ENCODE results near the gene CHML.
A peak's percentile ranks its signal among the peaks of the same experiment; 100 is the strongest.

Gene CHML

DNA sequence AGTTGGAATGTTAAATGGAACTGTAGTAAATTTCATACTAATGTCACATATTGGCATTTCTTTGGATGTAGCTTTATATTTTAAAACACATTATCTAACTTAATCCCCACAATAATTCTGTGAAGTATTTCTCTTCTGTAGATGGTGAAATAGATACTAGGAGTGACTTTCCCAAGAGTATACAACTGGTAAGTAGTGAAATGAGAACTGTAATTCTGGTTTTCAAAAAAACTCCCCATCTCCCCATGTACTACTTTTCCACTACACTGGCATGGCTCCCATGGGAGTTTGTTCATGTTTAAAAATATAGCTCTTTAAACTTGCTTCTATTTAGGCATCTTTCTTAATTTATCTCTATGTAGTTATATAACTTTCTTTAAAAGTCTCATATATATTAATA is 10.2 kb downstream of the CHML start:
- Histone ChIP-seq H3K4me1 (ENCODE audit: insufficient read depth, low read length, severe bottlenecking) (peaks cover 14% of the 10 kb centered on the region), H2AFZ (ENCODE audit: low read length) (no peak overlapping the region), H3K4me3 (ENCODE audit: low read depth, low read length, poor library complexity, severe bottlenecking) (no peak overlapping the region), H4K20me1 (ENCODE audit: insufficient read depth, low read length) (no peaks in the 10 kb centered on the region), H3K4me2 (ENCODE audit: low read length) (no peak overlapping the region), H3K27me3 (ENCODE audit: insufficient read depth, low read length) (no peaks in the 10 kb centered on the region), H3K9ac (ENCODE audit: low read length) (no peak overlapping the region), H3K27ac (ENCODE audit: low read depth, low read length, poor library complexity, severe bottlenecking) (no peak overlapping the region), H3K9me2 (ENCODE audit: low read depth, low read length) (no peaks in the 10 kb centered on the region), H3F3A (ENCODE audit: insufficient read depth, low read length) (no peaks in the 10 kb centered on the region), H3K9me3 (ENCODE audit: low read length) (no peaks in the 10 kb centered on the region), H3K79me2 (ENCODE audit: insufficient read depth, low read length) (no peaks in the 10 kb centered on the region), H3K36me3 (ENCODE audit: insufficient read depth, low read length) (no peaks in the 10 kb centered on the region)
- TF ChIP-seq EZH2 (IDR thresholded peaks at IDR 0.05; ENCODE audit: borderline replicate concordance, low read length), result no peak
- TF ChIP-seq CTCF (IDR thresholded peaks at IDR 0.05; ENCODE audit: low read length), result no peak

DNA sequence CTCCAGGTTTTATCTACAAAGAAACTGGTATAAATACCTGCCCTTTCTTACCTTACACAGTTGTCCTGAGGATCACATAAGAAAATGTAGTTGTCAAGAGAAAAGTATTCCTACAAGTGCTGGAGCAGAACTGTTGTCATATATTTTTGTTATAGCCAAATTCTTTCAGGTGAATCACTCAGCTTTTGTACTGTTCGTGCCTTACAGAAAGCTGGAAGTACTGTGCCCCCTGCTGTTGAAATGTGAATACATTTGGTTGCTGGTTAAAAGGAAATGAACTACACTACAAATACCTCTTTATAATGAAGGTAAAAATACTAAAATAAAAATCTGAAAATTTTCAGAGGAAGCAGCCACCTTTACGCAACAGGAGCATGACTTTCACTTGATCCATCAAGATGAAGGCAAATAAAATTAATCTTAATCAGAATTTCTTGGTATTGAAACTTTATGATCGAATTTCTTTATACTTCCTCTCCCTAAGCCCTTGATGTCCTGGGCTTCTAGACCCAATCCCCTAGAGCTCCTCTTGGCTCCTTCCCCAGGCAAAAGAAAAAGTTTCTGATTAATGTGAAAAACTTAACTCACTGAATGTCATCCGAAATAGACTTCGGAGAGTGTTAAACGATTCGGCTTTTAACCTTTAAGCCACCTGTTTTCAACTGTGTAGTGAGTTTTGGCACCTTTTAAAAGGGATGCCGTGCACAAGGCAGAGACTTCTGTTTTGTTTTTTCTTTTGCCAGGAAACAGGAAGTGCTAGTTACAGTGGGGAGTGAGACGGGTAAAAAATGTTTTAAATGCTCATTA is 12.5 kb downstream of the CHML start:
- H3K4me1 ChIP-seq (ENCODE audit: insufficient read depth, low read length, severe bottlenecking), result peaks cover 14% of the 10 kb centered on the region
- peak overlapping the region; percentile 94 for H2AFZ ChIP-seq (ENCODE audit: low read length)
- no peaks in the 10 kb centered on the region for H3K27me3 ChIP-seq (ENCODE audit: insufficient read depth, low read length)
- no peaks in the 10 kb centered on the region for H3K79me2 ChIP-seq (ENCODE audit: insufficient read depth, low read length)
- no peaks in the 10 kb centered on the region for H3K36me3 ChIP-seq (ENCODE audit: insufficient read depth, low read length)
- H3F3A ChIP-seq (ENCODE audit: insufficient read depth, low read length), result no peaks in the 10 kb centered on the region
- peak overlapping the region; percentile 75 for H3K4me2 ChIP-seq (ENCODE audit: low read length)
- H3K9ac ChIP-seq (ENCODE audit: low read length), result peak overlapping the region; percentile 50; the same call in 1 of the 2 replicates
- H3K27ac ChIP-seq (ENCODE audit: low read depth, low read length, poor library complexity, severe bottlenecking), result peak overlapping the region; percentile 70
- no peak for TF ChIP-seq EZH2 (IDR thresholded peaks at IDR 0.05; ENCODE audit: borderline replicate concordance, low read length)
- TF ChIP-seq CTCF (IDR thresholded peaks at IDR 0.05; ENCODE audit: low read length), result peak; percentile 80
- H3K9me3 ChIP-seq (ENCODE audit: low read length), result no peaks in the 10 kb centered on the region
- no peaks in the 10 kb centered on the region for H3K9me2 ChIP-seq (ENCODE audit: low read depth, low read length)
- H3K4me3 ChIP-seq (ENCODE audit: low read depth, low read length, poor library complexity, severe bottlenecking), result peak overlapping the region; percentile 41
- no peaks in the 10 kb centered on the region for H4K20me1 ChIP-seq (ENCODE audit: insufficient read depth, low read length)

DNA sequence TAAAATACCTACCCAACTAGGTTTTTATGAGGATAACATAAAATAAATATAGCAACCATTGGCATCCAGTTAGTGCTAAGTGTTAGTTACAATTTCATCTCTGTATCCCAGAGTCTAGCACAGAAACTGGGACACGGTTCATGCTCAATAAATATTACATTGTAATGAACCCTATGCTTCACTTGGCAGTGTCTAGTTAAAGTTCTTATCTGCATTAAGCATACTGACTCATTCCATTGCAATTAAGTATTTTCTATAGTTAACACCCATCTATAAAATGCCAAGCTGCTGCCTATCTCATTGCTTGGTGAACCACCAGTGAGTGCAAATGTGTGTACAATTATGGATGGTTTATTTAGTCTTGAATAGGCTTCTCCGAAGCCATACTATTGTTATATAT is 15.2 kb downstream of the CHML start:
- no peak overlapping the region for H3K4me2 ChIP-seq (ENCODE audit: low read length)
- no peaks in the 10 kb centered on the region for H3K9me3 ChIP-seq (ENCODE audit: low read length)
- no peaks in the 10 kb centered on the region for H3K36me3 ChIP-seq (ENCODE audit: insufficient read depth, low read length)
- H3K4me1 ChIP-seq (ENCODE audit: insufficient read depth, low read length, severe bottlenecking), result peaks cover 14% of the 10 kb centered on the region
- no peaks in the 10 kb centered on the region for H3K9me2 ChIP-seq (ENCODE audit: low read depth, low read length)
- no peak overlapping the region for H3K4me3 ChIP-seq (ENCODE audit: low read depth, low read length, poor library complexity, severe bottlenecking)
- no peak overlapping the region for H3K27ac ChIP-seq (ENCODE audit: low read depth, low read length, poor library complexity, severe bottlenecking)
- no peaks in the 10 kb centered on the region for H3K79me2 ChIP-seq (ENCODE audit: insufficient read depth, low read length)
- no peak overlapping the region for H3K9ac ChIP-seq (ENCODE audit: low read length)
- H3F3A ChIP-seq (ENCODE audit: insufficient read depth, low read length), result no peaks in the 10 kb centered on the region
- H2AFZ ChIP-seq (ENCODE audit: low read length), result no peak overlapping the region
- no peaks in the 10 kb centered on the region for H4K20me1 ChIP-seq (ENCODE audit: insufficient read depth, low read length)
- no peak for TF ChIP-seq CTCF (IDR thresholded peaks at IDR 0.05; ENCODE audit: low read length)
- TF ChIP-seq EZH2 (IDR thresholded peaks at IDR 0.05; ENCODE audit: borderline replicate concordance, low read length), result no peak
- no peaks in the 10 kb centered on the region for H3K27me3 ChIP-seq (ENCODE audit: insufficient read depth, low read length)
